Adipocyte (in vitro differentiated cells): Measurements from ENCODE around the gene YIF1A.

Experiments
- DNase-seq: peaks from one replicate; pipeline ENCODE4 v3.0.0-alpha.2; 2015; ENCODE audit warnings: low read depth
- H3K27me3 ChIP-seq: replicated peaks from 2 replicates; pipeline ENCODE4 v1.7.0; 2013; ENCODE audit warnings: mild to moderate bottlenecking, low read length, moderate library complexity; ENCODE audit not compliant: control insufficient read depth, insufficient read depth
- H3K36me3 ChIP-seq: 2 replicates; pipeline ENCODE4 v1.7.0; 2013; ENCODE audit warnings: low read length, mild to moderate bottlenecking, moderate library complexity; ENCODE audit not compliant: control insufficient read depth, insufficient read depth, severe bottlenecking
- H3K4me1 ChIP-seq: 2 replicates; pipeline ENCODE4 v1.7.0; 2013; ENCODE audit warnings: mild to moderate bottlenecking, low read length, moderate library complexity; ENCODE audit not compliant: control insufficient read depth, insufficient read depth
- H3K4me3 ChIP-seq: 2 replicates; pipeline ENCODE4 v1.7.0; 2013; ENCODE audit warnings: mild to moderate bottlenecking, low read length, moderate library complexity
- H3K9ac ChIP-seq: 2 replicates; pipeline ENCODE4 v1.7.0; 2013; ENCODE audit warnings: mild to moderate bottlenecking, low read length, moderate library complexity
- H3K9me3 ChIP-seq: 2 replicates; pipeline ENCODE4 v1.7.0; 2013; ENCODE audit warnings: mild to moderate bottlenecking, low read length, moderate library complexity; ENCODE audit not compliant: control insufficient read depth

YIF1A gene

GRCh38 chr11:66243782-66244535, 45.0 kb downstream of the YIF1A start:
- peaks cover 4% of the 10 kb centered on the region for H3K4me1 ChIP-seq
- H3K4me3 ChIP-seq = no peak overlapping the region
- no peak overlapping the region for H3K9ac ChIP-seq
- no peaks in the 10 kb centered on the region for H3K27me3 ChIP-seq
- DNase-seq = no peak
- peaks cover 27% of the 10 kb centered on the region for H3K36me3 ChIP-seq
- H3K9me3 ChIP-seq = no peaks in the 10 kb centered on the region

DNA sequence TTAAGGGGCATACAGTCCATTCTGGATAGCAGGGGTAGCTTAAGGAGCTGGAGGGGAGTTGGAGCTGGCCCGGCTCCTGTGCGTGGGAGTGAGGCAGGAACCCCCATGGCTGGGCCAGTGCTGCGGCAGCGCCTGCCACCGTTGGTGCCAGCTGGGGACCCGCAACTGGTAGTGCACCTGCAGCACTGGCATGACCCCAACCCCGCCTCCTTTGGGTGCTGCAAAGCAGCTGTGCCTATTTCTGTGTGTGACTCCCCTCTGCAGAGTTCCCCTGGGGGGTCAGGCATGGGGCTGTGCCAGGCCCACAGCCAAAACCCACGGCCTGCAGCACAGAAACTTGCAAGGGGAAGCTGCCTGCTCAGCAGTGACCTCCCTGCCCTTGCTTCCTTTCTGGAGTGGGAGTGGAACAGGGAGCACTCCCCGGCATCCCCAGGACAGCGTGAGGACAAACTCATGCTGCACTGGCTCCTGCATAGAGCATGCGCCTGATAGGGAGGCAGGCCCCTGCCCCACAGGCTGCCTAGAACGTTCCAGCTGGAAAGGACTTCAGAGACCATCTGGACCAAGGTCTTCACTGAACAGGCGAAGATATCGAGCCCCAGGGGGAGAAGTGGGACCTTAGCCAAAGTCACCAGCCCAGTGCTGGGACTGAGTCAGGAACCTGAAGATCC, 46.7 kb downstream of the YIF1A start:
- H3K36me3 ChIP-seq = peaks cover 34% of the 10 kb centered on the region
- H3K4me1 ChIP-seq = peaks cover 4% of the 10 kb centered on the region
- no peak overlapping the region for H3K4me3 ChIP-seq
- no peaks in the 10 kb centered on the region for H3K27me3 ChIP-seq
- no peak for DNase-seq
- no peak overlapping the region for H3K9ac ChIP-seq
- no peaks in the 10 kb centered on the region for H3K9me3 ChIP-seq

DNA sequence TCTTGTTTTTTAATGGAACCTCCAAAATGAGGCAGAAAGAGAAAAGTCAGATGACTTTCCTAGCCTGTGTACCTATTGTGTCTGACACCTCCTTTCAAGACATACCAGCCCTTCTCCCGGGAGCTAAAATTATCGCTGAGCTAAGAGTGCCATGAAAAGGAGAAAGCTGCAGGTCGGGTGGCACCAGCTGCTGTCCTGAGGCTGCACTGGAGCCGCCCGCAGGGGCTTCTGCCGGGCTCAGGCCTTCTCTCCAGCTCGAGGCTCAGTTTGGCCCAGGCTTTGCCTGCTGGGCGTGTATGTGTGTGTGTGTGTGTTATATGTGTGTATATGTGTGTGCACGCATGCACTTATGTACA, 48.2 kb downstream of the YIF1A start:
- DNase-seq = no peak
- H3K4me1 ChIP-seq = no peaks in the 10 kb centered on the region
- no peaks in the 10 kb centered on the region for H3K27me3 ChIP-seq
- H3K36me3 ChIP-seq = peaks cover 41% of the 10 kb centered on the region
- no peak overlapping the region for H3K9ac ChIP-seq
- H3K4me3 ChIP-seq = no peak overlapping the region
- H3K9me3 ChIP-seq = no peaks in the 10 kb centered on the region

GRCh38 chr11:66239998-66240780, 48.8 kb downstream of the YIF1A start:
- DNase-seq = no peak
- H3K9ac ChIP-seq = no peak overlapping the region
- no peak overlapping the region for H3K4me3 ChIP-seq
- no peaks in the 10 kb centered on the region for H3K9me3 ChIP-seq
- H3K36me3 ChIP-seq = peaks cover 47% of the 10 kb centered on the region
- H3K4me1 ChIP-seq = no peaks in the 10 kb centered on the region
- no peaks in the 10 kb centered on the region for H3K27me3 ChIP-seq

DNA sequence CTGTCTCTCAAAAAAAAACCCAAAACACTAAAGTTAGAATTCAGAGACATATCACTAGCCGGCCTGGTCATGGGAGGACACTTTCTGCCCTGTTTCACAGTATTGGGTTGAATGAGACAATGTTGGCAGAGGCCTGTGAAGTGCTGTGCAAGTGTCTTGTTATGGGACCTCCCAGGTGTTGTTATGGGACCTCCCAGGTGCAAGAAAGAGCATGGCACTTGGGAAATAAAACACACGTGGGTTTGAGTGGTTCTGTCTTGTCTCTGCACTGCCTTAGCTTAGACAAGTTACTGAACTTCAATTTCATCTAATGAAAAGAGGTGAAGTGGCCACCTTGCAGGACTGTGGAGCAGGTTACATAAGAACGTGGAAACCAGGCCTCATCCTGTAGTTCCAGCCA, 49.4 kb downstream of the YIF1A start:
- Histone ChIP-seq H3K27me3 (no peaks in the 10 kb centered on the region), H3K36me3 (peaks cover 51% of the 10 kb centered on the region), H3K9me3 (no peaks in the 10 kb centered on the region), H3K4me1 (no peaks in the 10 kb centered on the region), H3K4me3 (no peak overlapping the region), H3K9ac (no peak overlapping the region)
- DNase-seq = no peak

- no peak for DNase-seq
- H3K36me3 ChIP-seq = peaks cover 57% of the 10 kb centered on the region
- H3K4me3 ChIP-seq = no peak overlapping the region
- no peaks in the 10 kb centered on the region for H3K9me3 ChIP-seq
- H3K9ac ChIP-seq = no peak overlapping the region
- no peaks in the 10 kb centered on the region for H3K27me3 ChIP-seq
- no peaks in the 10 kb centered on the region for H3K4me1 ChIP-seq
These were observed 50.0 kb downstream of the YIF1A start for GRCh38 chr11:66238786-66239413.

- Histone ChIP-seq H3K36me3 (peaks cover 67% of the 10 kb centered on the region), H3K4me3 (no peak overlapping the region), H3K4me1 (no peaks in the 10 kb centered on the region), H3K27me3 (no peaks in the 10 kb centered on the region), H3K9ac (no peak overlapping the region), H3K9me3 (no peaks in the 10 kb centered on the region)
- DNase-seq = no peak
These were observed 51.1 kb downstream of the YIF1A start for GRCh38 chr11:66237867-66238266.

DNA sequence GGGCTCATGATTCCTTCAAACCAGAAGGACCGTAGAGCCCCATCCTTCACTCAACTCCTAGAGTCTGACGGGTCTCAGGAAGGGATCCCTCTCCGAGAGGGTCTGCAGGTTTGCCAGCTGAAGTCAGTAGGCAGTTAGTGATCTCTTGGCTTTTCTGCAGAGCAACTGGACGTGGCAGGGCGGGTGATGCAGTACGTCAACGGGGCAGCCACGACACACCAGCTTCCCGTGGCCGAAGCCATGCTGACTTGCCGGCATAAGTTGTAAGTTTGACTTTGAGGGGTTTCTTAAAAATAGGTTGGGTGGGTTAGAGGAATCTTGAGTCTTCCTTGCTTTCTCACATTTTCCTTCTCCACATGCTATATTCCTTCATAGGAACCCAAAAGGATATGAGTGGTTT, 53.8 kb downstream of the YIF1A start:
- Histone ChIP-seq H3K4me3 (no peak overlapping the region), H3K36me3 (peaks cover 79% of the 10 kb centered on the region), H3K9me3 (no peaks in the 10 kb centered on the region), H3K9ac (no peak overlapping the region), H3K4me1 (no peaks in the 10 kb centered on the region), H3K27me3 (no peaks in the 10 kb centered on the region)
- DNase-seq = no peak
